Psoas muscle (tissue), 8 donors: ENCODE results near the gene GSG1. TPM values are rescaled to one million over a fixed set of nuclear protein-coding genes. Genes with fewer than 3 reads are reported as not detected.

Experiments used
- ATAC-seq, 4 donors: fragments of 200-7000 bp; cut with Tn5 transposase; one replicate each; pipeline ENCODE4 v1.9.1; 2020; ENCODE audit warnings: moderate library complexity in 3 of 4, mild to moderate bottlenecking in 2 of 4
- DNase-seq, 2 donors: peaks; one replicate each; pipeline ENCODE4 v3.0.0-alpha.2; 2020
- H3K27ac ChIP-seq: fragments of 200-600 bp; one replicate; pipeline ENCODE4 v1.8.0; 2022
- H3K27me3 ChIP-seq, 3 donors: fragments of 200-600 bp in 1 of 3; one replicate each; pipeline versions ENCODE4 v1.6.1 to v1.8.0; 2013 to 2022; ENCODE audit warnings: low read length in 2 of 3, mild to moderate bottlenecking in 2 of 3, moderate library complexity in 1 of 3; ENCODE audit not compliant: insufficient read depth in 3 of 3
- H3K36me3 ChIP-seq, 2 donors: fragments of 200-600 bp in 1 of 2; one replicate each; pipeline versions ENCODE4 v1.6.1 to v1.8.0; 2013 to 2022; ENCODE audit warnings: low read depth in 1 of 2, mild to moderate bottlenecking in 1 of 2, moderate library complexity in 1 of 2; ENCODE audit not compliant: insufficient read depth in 1 of 2
- H3K4me1 ChIP-seq: fragments of 200-600 bp; one replicate; pipeline ENCODE4 v1.8.0; 2022
- H3K4me3 ChIP-seq: fragments of 200-600 bp; one replicate; pipeline ENCODE4 v1.8.0; 2022; ENCODE audit warnings: mild to moderate bottlenecking
- H3K9me3 ChIP-seq: fragments of 200-600 bp; one replicate; pipeline ENCODE4 v1.8.0; 2022
- WGBS, 3 donors: extraction: QIAGEN DNeasy Blood & Tissue Kit; methylation state at CpG; one replicate each; pipeline versions ENCODE4 v1.1.6 to v1.1.7; 2013; 5-methylcytosine and 5-hydroxymethylcytosine counted together
- intact Hi-C, 2 donors: fragments of 100-400 bp; cut with DNase I; formaldehyde crosslinking; loops; one replicate each; pipeline versions ENCODE4 v1.11.0 to v1.14.2; 2022
- polyA plus RNA-seq, 3 donors: library from polyadenylated mRNA; stranded (reverse); fragments of 200-250 nt; gene quantifications; one replicate each; pipeline ENCODE4 v1.2.3, GENCODE V29; 2013
- total RNA-seq, 4 donors: library from RNA; stranded (reverse); fragmentation: NEBNext Ultra II Directional in 2 of 4; extraction: Animal tissue kit (Norgen Biotek cat#: 25700) in 2 of 4; gene quantifications; one replicate each; pipeline versions ENCODE4 v1.2.1 to v1.2.4, GENCODE V29; 2021 to 2023
- TF ChIP-seq, protein P1 (sequence below): fragments of 200-600 bp; IDR thresholded peaks from one replicate; pipeline ENCODE4 v1.8.0; 2022; ENCODE audit warnings: antibody characterized with exemption
- donor health status: healthy with polysubstance abuse.
- donor health status: DM: no; HTN: no; CAD: no; lungs with moderate emphysema.
- donor health status: Bipolar disorder and iron deficiency.
- donor health status: healthy.
- donor health status: DM: yes; HTN: yes; CAD: no.
- donor health status: DM: no; HTN: no; CAD: no.
- donor health status: DM: no; HTN: no; CAD: no.
- donor health status: DM: yes; HTN: yes; CAD: no.

The GSG1 gene
- total and polyA plus RNA-seq, 7 donors: not detected

DNA sequence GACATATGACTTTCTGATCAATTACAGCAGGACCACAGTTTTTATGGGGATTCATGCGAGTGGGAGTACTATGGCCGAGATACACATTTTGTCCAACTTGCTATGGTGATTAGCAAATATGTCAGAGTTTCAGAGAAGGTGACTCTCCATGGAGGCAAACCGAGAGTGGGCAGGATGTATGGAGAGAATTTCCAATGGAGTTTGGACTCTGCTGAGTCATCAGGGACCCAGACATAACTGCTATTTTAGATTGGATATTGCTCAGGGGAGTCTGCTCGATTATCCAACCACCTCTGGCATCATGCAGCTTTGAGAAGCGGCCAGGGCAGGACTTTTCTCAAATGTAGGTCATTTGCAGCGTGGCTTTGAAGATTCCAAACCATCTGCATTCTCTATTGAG lies 9.5 kb upstream of the GSG1 start:
- DNase-seq: no peak
- Histone ChIP-seq H3K4me3 (no peak overlapping the region), H3K4me1 (peaks cover 6% of the 10 kb centered on the region), H3K27me3 (peaks cover 0 to 2% (median 0%) of the 10 kb centered on the region in 3 donors), H3K36me3 (no peaks in the 10 kb centered on the region), H3K9me3 (no peaks in the 10 kb centered on the region), H3K27ac (no peak overlapping the region)
- WGBS, 3 donors: 81 to 90% (median 82%) methylated on average over 6 of the region's 6 CpGs
- no peak for ATAC-seq
- TF ChIP-seq, protein P1, sequence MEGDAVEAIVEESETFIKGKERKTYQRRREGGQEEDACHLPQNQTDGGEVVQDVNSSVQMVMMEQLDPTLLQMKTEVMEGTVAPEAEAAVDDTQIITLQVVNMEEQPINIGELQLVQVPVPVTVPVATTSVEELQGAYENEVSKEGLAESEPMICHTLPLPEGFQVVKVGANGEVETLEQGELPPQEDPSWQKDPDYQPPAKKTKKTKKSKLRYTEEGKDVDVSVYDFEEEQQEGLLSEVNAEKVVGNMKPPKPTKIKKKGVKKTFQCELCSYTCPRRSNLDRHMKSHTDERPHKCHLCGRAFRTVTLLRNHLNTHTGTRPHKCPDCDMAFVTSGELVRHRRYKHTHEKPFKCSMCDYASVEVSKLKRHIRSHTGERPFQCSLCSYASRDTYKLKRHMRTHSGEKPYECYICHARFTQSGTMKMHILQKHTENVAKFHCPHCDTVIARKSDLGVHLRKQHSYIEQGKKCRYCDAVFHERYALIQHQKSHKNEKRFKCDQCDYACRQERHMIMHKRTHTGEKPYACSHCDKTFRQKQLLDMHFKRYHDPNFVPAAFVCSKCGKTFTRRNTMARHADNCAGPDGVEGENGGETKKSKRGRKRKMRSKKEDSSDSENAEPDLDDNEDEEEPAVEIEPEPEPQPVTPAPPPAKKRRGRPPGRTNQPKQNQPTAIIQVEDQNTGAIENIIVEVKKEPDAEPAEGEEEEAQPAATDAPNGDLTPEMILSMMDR: no peak
- intact Hi-C loops: no loop called here

DNA sequence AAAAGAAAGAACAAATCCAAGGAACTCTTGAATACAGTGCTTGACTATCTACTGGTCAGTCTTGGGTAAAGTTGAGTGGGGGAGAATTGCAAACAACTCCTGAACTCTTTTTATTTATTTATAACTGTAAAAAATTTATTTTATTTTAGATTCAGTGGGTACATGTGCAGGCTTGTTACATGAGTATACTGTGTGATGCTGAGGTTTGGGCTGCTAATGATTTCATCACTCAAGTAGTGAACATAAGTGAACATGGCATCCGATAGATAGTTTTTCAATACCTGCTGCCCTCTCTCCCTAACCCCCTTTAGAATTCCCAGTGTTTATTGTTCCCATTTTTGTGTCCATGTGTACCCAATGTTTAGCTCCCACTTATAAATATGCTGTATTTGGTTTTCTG lies 3.2 kb upstream of the GSG1 start:
- ATAC-seq (no peak), DNase-seq (no peak)
- TF ChIP-seq, protein P1: no peak
- H3K27ac ChIP-seq: no peak overlapping the region
- intact Hi-C loops: no loop called here
- no peaks in the 10 kb centered on the region for H3K9me3 ChIP-seq
- 95 to 100% (median 96%) methylated on average over 1 of the region's 1 CpG for WGBS, 3 donors
- H3K27me3 ChIP-seq: no peaks in the 10 kb centered on the region
- no peak overlapping the region for H3K4me3 ChIP-seq
- peaks cover 2% of the 10 kb centered on the region for H3K4me1 ChIP-seq
- H3K36me3 ChIP-seq: no peaks in the 10 kb centered on the region

DNA sequence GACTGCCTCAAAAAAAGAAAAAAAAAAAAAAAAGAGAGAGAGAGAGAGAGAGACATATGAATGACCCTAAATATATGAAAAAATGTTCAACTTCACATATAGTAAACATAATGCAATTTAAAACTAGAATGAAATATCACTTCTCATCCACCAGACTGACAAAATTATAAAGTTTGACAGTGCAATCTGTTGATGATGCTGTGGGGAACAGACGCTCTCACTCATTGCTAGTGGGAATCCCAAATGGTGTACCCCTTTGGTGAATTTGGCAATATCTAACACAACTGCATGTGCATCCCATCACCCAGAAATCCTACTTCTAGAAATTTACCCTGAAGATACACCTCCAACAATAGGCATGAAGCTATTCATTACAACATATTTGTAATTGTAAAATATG lies 2.3 kb upstream of the GSG1 start:
- DNase-seq (no peak), ATAC-seq (no peak)
- Histone ChIP-seq H3K36me3 (no peaks in the 10 kb centered on the region), H3K27me3 (no peaks in the 10 kb centered on the region), H3K27ac (no peak overlapping the region), H3K4me3 (no peak overlapping the region), H3K4me1 (peaks cover 6% of the 10 kb centered on the region), H3K9me3 (no peaks in the 10 kb centered on the region)
- intact Hi-C loops: no loop called here
- TF ChIP-seq, protein P1: no peak
- 81 to 96% (median 92%) methylated on average over 1 of the region's 1 CpG for WGBS, 3 donors

DNA sequence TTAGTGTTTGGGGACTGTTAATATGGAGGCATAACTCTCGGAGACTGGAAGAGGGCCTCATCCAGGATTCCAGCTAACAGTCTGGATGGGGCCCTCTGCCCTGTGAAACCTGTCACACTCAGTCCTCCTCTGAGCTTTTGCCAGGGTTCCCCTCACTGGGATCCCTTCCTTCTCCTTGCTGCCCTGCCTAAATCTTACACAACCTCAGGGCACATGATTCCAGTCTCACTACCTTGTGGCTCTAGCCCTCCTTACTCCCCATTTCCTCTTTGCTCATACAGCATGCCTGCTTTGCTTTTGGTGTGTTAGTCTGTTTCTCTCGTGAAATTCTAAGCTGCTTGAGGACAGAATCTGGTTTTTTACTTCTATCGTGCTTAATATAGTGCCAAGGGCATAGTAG lies 942 bp upstream of the GSG1 start:
- Histone ChIP-seq H3K9me3 (no peaks in the 10 kb centered on the region), H3K27ac (no peak overlapping the region), H3K4me1 (peaks cover 6% of the 10 kb centered on the region), H3K27me3 (no peaks in the 10 kb centered on the region), H3K4me3 (no peak overlapping the region), H3K36me3 (no peaks in the 10 kb centered on the region)
- TF ChIP-seq, protein P1: no peak
- ATAC-seq: no peak
- DNase-seq: no peak
- WGBS, 3 donors: 82 to 86% (median 83%) methylated on average over 3 of the region's 3 CpGs
- intact Hi-C loops: loop anchor here in 1 of 2 donors (5.0 kb wide), 1 partner anchor 103 kb away; no protein-coding TSS in a partner anchor
